Islet of Langerhans (tissue), 1 donor: ENCODE results near the gene SLC28A2.
"Not testable (repeated sequence)": the region's sequence is repeated elsewhere in the genome, so short reads cannot be mapped to it uniquely, and the experiment has no call there.

Experiments
- FAIRE-seq: peaks from one replicate; lab custom pipeline; 2011; peaks lifted over from hg19 to GRCh38; lab: Jason Lieb, UNC

Gene SLC28A2

DNA sequence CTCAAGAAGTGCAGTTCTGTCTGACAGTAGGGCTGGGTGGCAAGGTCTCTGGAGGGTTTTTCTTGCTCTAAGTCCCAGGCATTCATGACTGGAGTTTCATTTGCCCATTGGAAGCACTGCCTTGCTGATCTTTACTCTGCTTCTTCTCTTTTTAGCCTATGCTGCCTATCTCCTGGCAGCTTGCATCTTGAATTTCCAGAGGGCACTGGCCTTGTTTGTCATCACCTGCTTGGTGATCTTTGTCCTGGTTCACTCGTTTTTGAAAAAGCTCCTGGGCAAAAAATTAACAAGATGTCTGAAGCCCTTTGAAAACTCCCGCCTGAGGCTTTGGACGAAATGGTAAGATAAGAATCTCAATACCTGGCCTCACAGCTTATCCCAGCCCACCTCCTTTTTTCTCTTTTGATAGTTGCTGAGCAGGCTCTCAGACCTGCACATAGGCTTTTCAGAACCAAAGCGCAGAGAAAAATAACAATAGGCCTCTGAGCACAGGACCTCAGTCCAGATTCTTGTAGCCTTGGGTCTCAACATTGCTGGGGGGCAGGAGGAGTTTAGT, 10.9 kb downstream of the SLC28A2 start:
- no peak for FAIRE-seq

DNA sequence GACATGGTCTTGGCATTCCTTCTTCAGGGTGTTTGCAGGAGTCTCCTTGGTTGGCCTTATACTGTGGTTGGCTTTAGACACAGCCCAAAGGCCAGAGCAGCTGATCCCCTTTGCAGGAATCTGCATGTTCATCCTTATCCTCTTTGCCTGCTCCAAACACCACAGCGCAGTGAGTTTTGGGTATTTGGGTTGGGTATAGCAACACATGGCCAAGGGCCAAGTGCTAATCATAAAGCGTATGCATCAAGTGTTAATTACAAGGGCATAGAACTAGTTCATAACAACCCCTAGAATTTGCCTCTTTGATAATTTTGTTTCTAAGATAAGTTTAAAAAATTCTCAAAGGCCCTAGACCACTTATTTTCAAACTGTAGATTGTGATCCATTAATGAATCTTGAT, 11.8 kb downstream of the SLC28A2 start:
- FAIRE-seq: no peak

DNA sequence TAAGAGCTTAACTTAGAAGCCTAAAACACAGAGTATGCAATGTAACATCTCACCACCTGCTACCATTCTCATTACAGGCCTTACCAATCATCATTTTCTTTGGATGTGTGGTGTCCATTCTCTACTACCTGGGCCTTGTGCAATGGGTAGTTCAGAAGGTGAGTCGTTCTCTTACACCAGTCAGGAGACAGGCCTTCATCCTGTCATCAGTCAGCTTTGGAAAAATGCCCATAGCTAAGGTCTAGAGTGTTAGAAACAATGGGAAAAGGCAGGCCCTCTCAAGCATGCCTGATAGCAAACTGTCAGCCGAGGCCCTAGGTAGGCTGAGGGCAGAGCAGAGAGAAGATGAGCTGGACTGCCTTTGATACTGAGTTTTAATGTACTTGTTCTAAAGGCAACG, 13.5 kb downstream of the SLC28A2 start:
- FAIRE-seq: no peak

DNA sequence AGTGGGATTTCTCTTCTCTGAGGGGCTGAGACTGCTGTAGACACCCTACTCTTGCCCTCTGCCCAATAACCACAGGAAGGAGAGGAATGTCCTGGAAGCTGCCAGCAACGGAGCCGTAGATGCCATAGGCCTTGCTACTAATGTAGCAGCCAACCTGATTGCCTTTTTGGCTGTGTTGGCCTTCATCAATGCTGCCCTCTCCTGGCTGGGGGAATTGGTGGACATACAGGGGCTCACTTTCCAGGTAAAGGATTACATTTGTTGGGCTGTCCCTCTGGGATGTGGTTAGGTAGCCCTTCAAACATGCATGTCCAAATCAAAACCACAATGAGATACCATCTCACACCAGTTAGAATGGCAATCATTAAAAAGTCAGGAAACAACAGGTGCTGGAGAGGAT, 16.1 kb downstream of the SLC28A2 start:
- no peak for FAIRE-seq

DNA sequence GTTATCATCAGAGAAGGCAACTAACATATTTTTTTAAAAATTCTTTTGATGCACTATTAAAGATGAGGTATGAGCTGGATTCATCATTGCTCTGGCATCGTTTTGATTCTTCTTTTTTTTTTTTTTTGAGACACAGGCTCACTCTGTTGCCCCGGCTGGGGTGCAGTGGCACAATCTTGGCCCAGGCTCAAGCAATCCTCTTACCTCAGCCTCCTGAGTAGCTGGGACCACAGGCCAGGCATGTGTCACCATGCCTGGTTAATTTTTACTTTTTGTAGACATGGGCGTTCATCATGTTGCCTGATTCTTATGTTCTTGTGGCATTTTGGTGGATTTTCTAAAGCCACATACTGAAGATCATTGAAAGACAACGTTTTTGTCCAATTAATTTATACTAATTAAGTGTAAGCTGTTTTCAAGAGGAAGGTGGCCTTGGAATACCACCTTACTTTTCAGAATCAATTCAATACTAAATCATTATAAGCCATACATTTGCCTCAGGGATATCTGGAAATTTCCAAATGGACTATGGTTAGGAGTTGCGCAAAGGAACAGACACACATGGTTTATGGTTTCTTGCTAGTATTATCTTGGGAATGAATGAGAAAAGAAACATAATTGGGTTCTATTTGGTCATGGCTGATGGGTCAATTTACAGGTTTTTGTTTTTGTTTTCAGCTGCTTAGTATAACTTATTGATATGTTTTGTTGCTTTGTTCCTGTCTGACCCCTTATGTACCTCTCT, 22.8 kb downstream of the SLC28A2 start:
- FAIRE-seq: no peak

DNA sequence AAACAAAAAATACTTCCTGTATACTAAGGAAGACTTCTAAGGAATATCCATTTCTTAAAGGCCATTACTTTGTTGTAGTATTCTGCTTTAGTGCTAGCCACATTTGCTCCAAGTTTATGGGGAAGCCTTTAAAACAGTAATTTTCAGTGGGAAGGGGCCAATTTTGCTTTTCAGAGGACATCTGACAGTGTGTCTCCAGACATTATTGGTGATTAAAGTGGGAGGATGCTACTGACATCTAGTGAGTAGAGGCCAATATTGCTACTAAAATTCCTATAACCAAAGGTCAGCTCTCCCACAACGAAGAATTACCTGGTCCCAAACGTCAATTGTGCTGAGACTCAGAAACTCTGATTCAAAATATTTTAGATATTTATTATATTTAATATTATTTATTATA, 24.8 kb downstream of the SLC28A2 start:
- FAIRE-seq: peak; percentile 85

DNA sequence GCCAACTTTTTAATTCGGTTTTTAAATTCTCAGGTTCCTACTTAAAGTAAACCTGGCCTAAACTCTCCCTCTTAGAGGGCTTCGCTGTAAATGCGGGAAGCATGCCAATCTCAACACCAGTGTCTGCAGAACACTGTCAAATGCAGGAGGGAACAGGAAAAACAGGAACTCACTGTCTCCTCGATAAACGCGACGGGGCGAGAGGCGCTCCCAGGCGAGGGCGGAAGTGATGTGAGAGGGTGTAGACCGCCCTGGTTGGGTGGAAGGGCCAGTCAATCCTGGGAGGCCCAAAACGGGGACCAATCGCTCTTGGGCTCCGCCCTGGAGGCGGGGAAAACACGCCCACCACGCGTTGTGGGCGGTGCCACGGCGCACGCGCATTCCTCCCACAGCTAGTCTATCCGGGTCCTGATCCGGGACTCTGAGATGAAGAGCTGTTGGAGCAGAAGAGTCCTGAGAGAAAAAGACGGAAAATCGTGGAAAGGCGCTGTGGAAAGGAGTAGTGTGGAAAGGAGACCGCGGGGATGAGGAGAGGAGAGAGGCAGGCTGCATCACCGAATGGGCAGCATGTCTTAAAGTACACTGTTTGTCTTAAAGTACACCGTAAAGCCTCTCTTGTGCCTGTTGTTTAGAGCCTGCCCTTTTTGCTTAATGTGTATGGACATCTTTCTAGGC, 27.1 kb downstream of the SLC28A2 start:
- peak; percentile 91 for FAIRE-seq

DNA sequence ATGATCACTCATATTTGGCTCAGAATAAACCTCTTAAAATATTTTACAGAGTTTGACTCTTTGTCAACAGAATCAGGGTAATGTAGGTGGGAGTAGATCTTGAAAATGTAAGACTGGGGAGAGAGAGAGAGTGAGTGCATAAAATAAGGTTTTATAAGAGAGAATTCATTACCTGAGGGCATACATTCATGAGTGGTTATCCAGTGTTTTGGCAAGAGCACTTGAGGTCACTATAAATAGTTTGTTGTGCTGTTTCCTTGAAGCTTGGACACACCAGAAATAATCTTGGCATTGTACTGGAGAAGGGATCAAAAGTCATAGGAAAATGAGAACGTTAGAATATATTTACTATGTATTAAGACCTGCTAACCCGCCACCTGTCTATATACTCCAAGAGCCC, 33.4 kb downstream of the SLC28A2 start:
- FAIRE-seq: no peak

DNA sequence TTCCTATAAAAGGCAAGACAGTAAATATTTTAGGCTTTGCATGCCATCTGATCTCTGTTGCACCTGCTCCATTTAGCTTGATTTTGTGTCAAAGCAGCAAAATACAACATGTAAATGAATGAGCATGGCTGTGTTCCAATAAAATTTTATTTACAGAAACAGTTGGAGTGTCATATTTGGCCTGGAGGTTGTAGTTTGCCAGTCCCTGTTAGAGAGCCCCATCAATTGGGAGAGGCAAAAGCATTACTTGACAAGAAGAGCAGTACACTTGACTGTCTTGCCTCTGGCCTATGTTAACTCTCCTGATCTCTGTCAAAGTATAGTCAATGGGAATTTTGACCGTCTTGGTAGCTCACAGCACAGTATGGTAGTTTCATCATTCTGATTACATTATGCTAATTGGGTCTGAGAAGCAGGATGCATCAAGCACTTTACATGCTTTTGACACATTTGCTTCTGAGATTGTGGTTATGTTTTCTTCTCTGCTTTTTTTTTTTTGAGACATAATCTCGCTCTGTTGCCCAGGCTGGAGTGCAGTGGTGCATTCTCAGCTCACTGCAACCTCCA, 35.4 kb downstream of the SLC28A2 start:
- no peak for FAIRE-seq

DNA sequence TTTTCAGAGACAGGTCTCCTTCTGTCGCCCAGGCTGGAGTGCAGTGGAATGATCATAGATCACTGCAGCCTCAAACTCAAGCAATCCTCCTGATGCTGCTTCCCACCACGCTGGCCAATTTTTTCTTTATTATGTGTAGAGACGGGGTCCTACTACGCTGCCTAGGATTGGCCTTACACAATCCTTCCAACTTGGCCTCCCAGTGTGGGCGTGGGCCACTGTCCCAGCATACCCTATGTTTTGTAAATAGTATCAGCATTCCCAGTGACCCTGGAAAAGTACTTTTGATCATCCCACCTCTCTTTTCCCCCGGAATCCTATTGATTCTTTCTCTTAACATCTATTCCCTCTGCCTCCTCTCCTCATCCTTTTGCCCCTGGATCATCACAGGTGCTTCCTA, 36.9 kb downstream of the SLC28A2 start:
- no peak for FAIRE-seq

DNA sequence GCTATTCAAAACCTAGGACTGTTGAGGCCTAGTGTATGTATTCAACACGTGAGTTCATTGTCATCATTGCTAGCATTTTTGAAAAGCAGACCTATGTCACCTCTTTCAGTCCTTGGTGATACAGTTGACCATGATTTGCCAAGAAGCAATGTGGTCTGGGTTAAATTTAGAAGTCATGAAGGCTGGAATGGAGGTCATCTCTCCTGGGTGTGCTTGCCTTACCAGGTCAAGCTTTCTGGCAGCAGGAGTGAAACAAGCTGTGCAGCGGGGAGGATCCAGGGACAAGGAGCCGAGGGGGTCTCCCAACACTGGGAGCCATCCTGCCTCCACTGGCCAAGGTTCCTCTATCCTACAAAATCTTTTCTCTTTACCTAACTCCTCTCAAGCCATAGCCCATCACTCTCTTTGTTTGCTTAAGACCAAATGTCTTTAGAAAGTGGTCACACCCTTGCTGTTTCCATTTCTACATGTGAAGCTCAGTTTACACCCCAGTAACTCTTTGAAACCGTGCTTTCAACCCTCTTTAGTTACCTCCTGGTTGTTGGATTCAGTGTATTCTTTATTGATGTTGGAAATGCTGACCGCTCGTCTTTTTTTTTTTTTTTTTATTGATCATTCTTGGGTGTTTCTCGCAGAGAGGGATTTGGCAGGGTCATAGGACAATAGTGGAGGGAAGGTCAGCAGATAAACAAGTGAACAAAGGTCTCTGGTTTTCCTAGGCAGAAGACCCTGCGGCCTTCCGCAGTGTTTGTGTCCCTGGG, 40.0 kb downstream of the SLC28A2 start:
- FAIRE-seq: no peak

DNA sequence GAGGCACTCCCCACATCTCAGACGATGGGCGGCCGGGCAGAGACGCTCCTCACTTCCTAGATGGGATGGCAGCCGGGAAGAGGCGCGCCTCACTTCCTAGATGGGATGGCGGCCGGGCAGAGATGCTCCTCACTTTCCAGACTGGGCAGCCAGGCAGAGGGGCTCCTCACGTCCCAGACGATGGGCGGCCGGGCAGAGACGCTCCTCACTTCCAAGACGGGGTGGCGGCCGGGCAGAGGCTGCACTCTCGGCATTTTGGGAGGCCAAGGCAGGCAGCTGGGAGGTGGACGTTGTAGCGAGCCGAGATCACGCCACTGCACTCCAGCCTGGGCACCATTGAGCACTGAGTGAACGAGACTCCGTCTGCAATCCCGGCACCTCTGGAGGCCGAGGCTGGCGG, 41.3 kb downstream of the SLC28A2 start:
- FAIRE-seq: not testable (repeated sequence)

DNA sequence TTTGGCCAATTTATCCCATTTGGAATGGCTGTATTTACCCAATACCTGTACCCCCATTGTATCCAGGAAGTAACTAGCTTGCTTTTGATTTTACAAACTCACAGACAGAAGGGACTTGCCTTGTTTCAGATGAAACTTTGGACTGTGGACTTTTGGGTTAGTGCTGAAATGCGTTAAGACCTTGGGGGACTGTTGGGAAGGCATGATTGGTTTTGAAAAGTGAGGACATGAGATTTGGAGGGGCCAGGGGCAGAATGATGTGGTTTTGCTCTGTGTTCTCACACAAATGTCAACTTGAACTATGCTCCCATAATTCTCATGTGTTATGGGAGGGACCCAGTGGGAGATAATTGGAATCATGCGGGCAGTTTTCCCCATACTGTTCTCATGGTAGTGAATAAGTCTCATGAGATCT, 46.9 kb downstream of the SLC28A2 start:
- FAIRE-seq: not testable (repeated sequence)

DNA sequence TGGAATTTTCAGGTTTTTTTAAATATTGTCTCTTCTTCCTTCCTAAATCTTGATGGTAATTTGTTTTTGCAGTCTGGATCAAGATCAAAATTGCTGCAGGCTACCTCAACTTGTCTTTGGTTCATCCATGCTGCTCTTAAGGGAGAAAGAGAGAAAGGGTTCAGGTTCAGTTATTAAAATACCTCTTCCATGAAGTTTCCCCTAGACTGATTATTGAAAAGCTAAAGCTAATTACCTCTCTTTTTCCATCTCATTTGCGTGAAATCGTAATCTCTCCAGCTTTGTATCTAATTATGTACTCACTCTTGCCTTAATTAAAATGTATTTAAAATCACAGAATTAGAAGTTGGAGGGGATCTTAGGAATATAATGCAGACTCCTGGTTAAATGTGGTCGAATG, 52.7 kb downstream of the SLC28A2 start:
- FAIRE-seq: no peak

DNA sequence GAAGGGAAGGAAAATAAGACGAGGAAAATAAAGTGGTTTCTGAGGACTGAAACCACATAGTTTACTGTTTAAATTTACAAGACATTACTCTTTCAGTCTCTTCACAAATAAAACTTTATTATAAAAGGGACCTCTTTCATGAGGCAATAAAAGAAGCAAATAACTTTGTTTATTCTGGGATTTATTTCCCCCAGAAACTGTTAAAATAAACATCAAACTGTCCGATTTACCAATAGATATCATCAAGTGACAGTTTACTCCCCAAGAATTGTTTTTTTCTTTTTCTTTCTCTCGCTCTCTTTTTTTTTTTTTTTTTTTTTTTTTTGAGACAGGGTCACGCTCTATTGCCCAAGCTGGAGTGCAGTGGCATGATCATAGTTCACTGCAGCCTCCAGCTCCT, 54.1 kb downstream of the SLC28A2 start:
- no peak for FAIRE-seq

DNA sequence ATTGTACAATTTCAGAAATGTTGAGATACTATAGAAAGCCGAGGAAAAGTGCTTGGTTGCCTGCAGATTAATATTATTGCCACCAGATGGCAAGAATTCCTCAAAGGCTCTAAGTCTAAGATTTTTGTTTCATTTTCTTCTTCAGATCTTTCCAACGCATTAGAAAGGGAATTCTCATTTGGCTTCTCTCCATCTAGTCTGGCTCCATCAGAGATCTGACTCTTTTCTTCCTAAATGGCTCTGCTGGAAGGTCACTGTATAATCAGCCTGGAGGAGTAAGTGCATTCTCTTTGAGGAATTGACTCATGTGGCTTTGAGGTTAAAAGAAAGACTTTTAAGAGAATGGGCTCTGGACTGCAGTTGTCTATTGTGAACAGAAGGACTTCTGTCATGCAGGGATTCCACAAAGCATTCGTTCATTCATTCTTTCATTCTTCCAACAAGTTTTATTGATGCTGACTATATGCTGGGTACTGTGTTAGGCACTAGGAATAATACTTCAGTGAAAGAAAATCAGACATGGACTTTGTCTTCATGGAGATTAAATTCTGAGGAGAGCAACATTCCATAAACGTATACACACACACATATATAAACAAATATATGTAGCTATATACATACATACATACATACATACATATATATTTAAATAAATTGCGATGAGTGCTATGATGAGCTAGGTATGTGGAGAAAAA, 55.3 kb downstream of the SLC28A2 start:
- peak; percentile 17 for FAIRE-seq

DNA sequence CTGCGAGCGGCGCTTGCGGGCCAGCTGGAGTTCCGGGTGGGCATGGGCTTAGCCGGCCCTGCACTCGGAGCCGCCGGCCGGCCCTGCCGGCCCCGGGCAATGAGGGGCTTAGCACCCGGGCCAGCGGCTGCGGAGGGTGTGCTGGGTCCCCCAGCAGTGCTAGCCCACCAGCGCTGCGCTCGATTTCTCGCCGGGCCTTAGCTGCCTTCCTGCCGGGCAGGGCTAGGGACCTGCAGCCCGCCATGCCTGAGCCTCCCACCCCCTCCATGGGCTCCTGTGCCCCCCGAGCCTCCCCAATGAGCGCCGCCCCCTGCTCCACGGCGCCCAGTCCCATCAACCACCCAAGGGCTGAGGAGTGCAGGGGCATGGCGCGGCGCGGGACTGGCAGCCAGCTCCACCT, 62.1 kb downstream of the SLC28A2 start:
- not testable (repeated sequence) for FAIRE-seq

DNA sequence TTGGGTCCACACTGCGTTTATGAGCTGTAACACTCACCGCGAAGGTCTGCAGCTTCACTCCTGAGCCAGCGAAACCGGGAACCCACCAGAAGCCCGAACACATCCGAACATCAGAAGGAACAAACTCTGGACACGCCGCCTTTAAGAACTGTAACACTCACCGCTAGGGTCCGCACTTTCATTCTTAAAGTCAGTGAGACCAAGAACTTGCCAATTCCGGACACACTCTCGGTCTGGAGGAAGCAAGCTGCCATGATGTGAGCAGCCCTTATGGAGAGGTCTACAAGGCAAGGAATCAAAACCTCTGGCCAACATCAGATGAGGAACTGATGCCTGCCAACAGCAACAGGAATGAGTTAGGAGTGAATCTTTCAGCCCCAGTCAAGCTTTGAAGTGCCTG, 62.9 kb downstream of the SLC28A2 start:
- no peak for FAIRE-seq

DNA sequence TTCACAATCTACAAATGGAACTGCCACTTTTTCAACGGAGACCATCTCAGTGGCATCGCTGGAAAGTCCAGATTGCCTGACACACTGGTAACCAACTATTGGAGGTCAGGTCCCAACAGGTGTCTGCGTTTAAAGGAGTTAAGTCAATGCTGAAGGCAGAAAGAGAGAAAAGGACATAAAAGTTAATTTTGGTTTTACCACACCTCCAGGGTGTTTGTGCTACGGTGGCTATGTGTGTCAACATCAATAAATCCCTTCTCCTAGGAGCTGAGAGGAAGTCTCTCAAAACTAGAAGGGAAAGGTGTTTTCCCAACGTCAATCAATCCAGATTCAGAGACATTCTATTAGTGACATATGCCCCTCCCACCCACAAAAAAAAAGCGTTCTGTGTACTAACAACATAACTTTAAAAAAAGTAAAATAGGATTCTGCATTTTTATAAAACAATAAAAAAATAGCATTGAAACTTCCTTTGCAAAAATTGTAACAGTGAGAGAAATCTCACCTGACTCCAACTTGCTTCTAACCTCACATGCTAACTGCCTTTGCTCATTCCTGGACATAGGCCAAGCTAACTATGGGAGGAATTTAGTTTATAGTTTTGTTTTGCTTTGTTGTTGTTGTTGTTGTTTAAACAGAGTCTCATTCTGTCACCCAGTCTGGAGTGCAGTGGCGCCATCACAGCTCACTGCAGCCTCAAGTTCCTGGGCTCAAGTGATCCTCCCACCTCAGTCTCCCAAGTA, 67.6 kb downstream of the SLC28A2 start:
- FAIRE-seq: no peak

DNA sequence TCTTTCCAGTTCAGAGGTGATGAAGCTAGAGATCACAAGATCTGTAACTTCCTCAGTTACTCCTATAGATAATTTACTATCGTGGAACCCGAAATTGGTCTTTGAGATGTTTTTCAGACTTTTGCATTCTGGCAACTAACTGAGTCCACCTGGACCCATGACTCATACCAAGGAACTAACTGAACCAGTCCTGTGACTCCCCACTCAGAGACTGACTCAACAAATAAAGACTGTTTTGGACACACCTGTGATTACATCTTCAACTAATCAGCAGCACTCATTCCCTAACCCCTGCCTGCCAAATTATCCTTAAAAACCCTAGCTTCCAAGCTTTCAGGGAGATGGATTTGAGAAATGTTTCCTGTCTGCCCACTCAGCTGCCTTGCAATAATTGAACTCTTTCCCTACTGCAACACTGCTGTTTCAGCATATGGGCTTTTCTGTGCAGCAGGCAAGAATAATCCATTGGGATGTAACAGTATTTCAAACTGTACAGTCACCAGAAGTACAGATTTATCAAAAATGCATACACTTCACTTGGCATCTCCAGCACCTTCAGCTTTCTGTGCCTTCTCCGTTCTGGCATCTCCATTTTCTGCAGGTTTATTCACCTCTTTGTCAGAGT, 68.7 kb downstream of the SLC28A2 start:
- no peak for FAIRE-seq

DNA sequence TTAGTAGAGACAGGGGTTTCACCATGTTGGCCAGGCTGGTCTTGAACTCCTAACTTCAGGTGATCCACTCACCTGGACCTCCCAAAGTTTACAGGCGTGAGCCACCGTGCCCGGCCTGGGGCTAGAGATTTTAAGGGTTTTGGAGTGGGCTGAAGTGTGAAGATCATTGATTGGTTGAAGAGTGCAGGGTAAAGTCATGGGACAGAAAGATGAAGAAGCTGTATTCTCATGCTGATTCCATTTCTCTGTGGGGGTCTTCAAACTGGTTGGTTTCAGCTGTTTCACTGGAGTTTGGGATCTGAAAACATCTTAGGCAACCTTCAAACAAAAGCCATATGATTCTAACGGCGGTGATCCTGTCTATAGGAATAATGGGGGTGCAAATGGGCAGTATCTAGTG, 74.2 kb downstream of the SLC28A2 start:
- no peak for FAIRE-seq
